Superior temporal gyrus (tissue), 1 donor: Measurements from ENCODE around the gene ARHGEF4.
A peak's percentile ranks its signal among the peaks of the same experiment; 100 is the strongest.

Experiments
- DNase-seq: peaks from one replicate; pipeline ENCODE4 v3.0.0-alpha.2; 2016; ENCODE audit errors: extremely low spot score

ARHGEF4 gene

DNA sequence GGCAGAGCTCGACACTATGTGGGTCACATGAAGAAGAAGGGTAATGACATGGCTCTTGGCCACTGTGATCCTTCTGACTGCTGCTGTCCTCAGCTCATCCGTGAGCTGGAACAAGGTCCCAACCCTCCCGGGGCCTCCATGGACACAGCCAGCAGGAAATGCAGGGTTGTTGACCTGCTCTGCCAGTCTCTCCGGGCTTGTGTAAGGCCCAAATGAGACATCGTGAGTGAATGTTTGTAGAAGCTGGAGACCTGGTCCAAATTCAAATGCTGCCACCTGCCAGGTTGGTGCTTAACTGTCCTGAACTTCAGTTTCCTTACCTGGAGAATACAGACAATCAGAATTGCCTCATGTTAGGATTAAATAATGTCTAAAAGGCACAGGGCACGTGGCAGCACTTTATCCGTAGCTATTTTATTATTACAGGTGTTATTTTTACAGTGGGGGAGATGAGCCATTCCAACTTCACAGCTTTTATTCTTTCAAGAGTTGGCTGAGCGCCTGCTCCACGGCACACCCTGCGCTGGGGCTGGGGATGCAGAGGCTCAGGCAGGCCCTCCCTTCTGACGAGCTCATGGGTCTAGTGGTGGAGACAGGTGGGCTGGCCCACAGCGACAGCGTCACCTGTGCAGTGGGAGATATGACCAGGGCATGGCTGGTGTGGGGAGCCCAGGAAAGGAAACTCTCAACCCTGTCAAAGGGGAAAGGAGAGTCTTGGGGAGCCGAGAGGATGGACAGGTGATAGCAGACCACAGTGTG, 15.1 kb downstream of the ARHGEF4 start:
- no peak for DNase-seq

DNA sequence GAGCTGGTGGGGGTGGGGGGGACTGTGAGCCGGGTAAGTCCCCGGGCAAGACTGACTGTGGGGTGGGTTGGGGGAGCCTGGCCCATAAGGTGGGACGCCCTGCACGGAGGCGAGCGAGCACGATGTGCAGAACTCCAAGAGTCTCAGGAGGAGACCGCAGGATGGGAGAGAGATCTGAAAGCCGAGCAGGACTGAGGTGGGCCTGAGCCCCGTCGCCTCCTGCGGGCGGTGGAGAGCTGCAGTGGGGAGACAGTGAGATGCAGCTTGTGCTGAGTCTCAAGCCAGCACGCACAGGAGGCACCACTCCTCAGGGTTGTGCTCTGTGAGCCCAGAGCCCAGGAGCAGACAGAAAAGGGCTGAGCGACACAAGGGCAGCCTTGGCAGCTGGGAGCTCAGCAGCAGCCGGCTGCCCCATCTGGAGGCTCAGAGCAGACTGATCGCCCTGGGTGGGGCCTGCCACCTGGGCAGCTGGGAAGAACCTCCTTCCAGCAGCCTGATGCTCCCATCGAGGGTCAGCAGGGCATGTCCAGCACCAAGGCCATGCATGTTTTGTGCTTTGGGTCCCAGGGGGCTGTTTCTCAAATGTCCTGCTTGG, 15.9 kb downstream of the ARHGEF4 start:
- DNase-seq, result no peak

DNA sequence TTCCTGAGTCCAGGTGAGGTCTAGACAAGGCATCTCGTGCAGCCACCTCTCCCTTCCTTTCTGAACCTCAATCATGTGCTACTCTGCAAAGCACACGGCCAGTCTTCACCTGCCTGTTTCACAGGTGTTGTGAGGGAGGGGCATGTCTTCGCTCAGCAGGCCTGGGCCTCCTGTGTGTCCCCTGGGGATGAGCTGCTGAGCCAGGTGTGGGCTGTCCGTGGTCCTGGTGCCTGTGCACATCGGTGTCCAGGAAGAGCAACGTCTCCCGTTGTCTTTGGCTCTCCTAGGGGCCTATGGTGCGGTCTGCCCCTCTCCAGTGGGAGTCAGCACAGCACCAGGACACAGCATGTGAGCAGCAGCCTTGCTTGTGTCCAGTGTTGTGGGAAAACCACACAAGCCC, 16.7 kb downstream of the ARHGEF4 start:
- DNase-seq, result no peak

DNA sequence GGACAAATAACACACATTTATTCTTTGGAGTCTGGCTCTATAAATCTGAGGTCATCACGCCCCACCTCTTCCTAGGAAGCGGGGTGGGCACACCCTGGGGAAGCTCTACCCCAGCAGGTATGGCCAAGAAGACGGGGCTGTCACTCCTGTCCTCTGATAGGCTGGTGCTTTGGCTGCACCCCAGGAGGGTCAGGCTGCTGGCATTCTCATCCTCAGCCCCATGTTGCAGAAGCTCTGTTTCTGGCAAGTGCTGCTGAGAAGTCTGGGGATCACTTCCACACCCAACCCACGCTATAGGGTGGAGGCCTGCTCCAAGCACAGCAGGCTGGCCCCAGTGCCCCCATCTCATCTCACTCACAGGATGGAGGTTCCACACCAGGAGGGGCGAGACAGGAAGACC, 17.6 kb downstream of the ARHGEF4 start:
- DNase-seq, result no peak

DNA sequence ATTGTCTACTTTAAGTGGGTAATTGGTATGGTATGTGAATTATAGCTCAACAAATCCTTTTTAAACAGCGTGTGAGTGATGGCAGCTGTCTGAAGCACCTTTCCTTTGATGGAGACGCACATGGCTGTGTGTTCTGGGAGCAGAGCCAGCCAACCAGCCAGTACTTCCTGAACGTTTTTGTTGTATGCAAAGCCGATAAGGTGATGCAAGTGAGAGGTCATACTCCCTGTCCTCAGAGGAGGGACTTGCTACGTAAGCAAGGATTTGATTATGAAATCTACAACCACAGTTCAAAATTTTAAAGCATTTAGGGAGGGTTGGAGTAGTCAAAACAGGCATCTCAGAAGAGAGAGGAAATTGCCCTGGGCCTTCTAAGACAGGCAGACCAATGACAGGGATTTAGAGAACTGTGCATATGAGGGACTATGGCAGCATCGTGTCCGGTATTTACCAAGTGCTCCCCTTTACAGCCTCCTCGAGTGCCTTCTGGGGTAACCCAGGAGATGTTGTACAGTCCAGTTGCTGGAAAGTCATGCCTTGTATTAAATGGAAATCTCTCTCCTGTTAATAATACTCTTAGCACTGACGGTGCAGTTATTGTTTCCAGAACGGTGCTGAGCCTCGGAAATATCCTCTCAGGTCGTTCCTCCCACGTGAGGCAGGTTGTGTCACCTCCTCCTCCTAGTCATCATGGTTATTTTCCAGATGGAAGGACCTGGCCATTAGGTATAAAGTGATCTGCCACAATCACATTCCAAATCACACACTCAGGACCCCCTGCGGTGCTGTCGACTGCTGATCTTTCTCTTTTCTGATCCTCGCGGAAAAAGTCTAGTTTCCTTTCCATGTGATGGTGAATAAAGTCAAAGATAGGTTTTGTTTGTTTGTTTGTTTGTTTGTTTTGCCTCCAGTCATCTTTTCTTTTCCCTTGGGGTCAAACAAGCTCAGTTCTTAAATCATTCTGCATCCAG, 28.4 kb downstream of the ARHGEF4 start:
- DNase-seq, result no peak

DNA sequence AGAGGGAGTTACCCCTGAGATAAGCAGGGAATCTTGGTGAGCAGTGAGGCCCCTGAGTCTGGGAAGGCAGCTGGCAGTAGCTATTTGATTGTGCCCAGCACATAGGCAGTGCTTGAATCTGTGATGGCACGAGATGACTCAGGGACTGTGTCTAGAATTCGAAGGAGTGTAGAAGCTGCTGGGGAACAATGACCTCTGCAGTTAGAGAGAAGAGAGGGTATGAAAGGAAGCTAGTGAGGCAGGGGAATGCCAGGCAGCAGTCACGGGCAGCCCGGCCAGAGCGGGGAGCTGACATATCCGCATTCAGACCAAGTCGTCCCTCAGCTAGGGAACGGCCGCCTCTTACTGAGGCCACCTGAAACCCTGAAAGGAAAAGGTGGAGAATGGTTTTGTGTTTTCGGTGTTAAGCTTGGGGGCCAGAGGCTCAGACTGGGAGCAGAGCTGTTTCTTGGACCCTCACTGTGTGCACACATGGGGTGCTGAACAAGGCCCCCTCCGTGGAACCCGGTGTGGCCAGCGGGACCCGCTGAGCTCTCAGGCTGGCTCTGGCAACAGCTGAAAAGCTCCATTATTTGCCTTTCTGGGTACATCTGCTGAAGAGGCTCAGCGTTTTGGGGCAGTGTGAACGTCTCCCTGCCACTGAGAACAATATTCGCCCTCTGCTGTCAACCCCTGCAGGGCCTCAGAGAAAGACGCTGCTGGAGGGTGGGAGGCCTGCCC, 32.9 kb downstream of the ARHGEF4 start:
- DNase-seq, result peak; percentile 79

DNA sequence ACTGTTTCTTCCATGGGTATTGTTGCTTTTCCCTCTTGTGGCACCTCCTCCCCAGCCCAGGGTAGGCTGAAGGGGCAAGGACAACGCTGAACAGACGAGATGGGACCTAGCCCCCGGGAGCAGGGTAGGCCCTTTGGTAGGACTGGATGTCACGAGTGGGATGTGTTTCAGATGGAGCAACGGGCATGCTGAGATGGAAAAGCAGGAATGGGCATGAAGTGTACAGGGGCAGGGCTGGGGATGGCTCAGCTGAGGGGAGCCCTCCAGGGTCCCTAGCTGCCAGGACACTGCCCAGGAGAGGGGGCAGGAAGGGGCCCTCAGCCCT, 33.4 kb downstream of the ARHGEF4 start:
- no peak for DNase-seq

DNA sequence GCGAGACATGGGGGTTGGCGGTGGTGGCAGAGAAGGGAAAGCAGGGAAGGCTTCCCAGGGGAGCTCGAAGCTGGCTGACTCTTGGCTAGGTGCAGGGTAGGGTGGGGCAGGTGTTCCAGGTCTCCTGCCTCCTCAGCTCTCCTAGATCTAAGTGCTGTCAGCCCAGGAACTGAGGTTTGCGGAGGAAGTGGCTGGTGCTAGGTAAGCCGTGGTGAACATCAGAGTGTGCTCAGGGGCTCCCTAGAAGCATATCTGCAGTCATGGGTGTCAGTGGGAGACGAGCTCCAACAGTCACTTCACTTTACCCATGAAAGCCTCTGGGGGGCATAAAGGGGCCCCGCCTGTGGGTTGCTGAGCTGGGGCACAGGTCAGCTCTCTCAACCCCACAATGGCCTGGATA, 34.1 kb downstream of the ARHGEF4 start:
- DNase-seq, result no peak

DNA sequence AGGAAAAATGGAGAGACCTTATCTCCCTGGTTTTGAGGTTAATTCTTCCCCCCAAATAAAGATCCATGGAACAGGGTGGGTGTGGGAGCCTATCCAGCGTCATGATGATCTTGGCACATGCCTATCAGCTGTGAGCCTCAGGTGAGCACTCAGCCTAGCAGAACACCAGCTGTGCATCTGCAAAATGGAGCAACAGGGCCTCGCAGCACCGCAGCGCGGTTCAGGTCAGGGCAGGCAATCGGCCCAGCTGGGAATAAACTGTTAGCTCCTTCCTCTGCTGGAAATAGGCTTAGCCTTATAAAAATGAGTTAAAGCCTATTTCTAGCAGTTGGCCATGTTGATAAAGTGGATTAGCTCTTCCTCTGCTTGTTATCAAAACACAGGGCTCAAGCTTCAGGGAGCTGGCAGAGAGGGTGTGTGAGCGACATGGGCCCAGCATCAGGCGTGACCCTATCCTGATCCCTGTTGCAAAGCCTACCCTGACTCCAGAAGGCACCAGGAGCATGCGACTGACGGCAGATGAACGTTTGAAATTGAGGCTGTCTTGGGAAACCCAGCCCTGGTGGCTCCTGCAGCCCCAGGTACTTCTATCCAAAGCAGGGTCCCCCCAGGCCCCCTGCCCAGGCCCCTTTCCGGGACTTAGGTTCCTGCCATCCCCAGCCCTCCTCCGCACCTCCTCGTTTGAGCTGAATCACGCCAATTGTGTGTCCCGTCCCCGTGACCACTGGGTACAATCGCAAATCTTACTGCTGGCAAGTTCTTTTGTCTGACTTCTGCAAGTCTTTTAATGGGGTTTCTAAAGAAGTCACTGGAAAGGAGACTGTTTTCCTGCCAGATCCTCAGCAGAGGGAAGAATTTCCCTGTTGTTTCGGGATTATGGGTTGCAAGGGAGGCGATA, 35.4 kb downstream of the ARHGEF4 start:
- DNase-seq, result no peak

DNA sequence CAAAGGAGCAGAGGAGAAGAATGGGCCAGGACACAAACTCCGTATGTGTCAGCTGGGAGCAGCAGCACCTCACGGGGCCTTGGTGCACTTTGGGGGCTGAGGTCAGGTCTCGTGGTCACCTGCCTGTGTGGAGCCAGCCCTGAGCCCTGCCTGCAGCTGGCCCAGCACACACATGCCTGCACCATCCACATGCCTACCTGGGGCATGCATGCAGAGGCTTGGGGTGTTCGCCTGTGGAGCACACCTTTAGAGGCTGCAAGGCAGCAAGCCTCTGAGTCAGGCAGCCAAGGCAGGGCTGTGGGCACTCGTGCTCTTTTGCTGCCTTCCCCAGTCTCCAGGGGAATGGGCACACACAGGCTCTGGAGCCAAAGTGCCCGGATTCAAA, 36.0 kb downstream of the ARHGEF4 start:
- no peak for DNase-seq

DNA sequence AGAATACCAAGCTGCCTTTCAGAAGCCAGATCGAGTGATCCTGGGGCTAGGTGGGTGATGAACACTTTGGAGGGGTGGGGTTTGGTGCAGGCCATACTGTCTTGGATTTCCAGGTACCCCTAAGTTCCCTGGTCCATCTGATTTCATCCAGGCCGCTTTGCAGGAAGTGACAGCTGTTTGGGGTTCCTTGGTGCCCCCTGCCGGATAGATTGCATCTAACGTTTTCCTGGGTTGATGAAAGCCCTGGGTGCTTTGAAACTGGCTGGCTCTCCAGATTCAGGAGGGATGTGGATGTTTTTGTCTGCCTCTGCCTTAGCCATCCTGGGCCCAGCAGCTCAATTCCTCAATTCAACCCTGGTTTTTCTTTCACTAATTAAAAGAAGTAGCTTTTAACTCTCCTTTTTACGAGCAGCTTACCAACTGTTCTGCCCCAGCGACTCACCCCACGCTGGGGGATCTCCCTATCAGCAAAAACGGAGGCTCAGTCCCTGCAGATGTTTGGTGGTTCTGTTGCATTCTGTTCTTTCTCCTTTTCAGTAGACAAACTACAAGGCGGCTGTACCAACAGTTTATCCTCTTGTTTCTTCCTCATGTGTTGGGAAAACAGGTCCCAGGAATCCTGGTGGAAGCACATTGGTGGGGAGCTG, 37.1 kb downstream of the ARHGEF4 start:
- peak; percentile 91 for DNase-seq

DNA sequence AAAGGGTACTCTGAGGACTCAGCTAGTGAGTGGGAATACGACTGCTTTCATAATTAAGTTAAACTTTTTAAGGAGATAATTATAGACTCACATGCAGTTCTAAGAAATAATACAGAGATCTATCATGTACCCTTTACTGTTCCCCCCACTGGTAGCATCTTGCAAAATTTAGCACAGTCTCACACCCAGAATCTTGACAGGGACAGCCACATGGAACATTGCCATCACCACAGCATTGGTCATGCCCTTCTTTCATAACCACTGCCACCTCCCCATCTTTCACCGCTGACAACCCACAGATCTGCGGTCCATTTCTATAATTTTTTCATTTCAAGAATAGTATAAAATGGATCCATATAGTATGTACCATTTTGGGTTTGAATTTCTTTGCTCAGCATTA, 37.8 kb downstream of the ARHGEF4 start:
- DNase-seq, result no peak

DNA sequence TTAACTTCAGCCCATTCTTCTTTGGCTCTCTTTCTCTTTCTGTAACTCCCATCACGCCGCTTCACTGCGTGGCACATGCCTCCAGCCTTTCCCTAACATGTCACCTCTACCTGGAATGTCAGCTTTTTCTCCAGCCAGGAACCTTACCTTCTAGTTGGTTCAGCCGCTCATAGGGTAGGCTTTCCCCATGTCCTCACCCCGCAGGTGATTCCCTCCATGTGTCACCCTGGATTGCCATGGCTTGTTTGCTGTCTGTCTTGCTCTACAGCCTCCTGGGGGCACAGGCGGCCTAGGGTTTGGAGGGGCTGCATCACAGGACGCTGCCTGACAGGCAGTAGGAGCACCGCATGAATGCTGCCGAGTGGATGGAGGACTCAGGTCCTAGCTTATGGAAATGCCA, 39.2 kb downstream of the ARHGEF4 start:
- DNase-seq, result no peak

DNA sequence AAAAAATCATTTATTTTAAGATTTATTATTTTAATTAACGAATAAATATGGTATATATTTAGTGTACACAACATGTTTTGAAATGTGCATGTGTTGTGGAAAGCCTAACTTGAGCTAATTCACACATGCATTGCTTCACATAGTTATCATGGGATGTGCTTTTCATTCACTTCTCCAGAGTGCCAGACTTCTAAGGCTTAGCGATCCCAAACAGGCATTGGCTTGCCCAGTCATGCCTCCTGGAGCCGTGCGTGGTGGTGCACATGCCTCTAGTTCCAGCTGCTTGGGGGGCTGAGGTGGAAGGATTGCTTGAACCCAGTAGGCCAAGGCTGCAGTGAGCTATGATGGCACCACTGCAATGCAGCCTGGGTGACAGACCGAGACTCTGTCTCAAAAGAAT, 40.5 kb downstream of the ARHGEF4 start:
- no peak for DNase-seq

DNA sequence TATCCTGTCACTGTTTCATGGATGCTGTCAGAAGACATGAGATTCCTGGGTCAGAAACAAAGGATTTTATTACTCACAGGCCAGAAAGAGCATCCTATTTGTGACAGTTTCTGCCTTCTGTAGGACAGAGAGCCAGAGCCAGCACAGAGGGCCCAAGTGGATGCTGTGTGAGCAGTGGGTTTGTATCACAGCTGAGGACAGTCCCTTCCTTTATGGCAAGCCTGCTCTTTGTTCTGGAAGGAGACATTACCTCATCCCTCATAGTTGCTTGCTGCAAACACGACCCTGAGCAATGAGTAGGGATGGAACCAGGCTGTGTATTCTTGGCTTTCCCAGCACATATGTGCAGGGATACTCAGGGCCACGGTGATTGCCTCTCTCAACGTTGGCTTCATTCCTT, 41.6 kb downstream of the ARHGEF4 start:
- DNase-seq, result peak; percentile 66

DNA sequence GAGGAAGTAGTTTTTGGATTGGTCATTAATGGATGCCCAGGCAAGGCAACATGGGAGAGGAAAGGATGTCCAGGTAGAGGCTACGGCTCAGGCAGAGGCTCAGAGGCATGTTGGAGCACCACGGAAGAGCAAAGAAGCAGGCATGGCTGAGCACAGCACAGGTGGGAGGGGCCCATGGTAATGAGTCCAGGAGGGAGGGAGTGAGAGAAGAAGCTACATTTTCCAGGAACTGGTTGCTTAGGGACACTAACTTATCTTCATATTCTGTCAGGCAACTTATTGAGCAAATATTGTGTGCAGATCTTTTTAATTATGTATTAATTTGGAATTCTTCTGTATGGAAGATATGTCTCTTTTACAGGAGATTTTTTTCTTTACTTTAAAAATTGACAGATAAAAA, 42.2 kb downstream of the ARHGEF4 start:
- no peak for DNase-seq

DNA sequence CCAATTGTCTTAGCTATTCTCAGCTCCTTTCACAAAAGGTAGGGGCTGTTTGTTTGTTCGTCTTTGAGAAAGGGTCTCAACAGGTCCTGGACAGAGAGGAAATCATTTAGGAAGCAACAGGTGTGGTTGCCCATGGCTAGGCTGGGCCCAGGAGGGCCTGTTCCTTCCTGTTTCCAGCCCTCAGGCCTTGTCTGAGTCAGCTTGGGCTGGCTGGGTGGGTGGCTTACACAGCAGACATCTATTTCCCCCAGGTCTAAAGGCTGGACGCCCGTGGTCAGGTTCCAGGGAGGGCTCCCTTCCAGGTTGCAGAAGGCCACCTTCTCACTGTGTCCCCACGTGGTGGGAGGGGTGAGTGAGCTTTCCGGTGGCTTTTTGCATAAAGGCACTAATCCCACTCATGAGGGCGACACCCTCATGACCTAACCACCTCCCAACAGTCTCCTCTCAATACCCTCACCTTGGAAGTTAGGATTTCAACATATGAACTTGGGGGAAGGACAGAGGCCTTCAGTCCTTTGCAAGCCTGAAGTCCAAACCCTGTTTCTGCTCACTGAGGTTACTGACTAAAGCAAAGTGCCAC, 45.5 kb downstream of the ARHGEF4 start:
- no peak for DNase-seq

DNA sequence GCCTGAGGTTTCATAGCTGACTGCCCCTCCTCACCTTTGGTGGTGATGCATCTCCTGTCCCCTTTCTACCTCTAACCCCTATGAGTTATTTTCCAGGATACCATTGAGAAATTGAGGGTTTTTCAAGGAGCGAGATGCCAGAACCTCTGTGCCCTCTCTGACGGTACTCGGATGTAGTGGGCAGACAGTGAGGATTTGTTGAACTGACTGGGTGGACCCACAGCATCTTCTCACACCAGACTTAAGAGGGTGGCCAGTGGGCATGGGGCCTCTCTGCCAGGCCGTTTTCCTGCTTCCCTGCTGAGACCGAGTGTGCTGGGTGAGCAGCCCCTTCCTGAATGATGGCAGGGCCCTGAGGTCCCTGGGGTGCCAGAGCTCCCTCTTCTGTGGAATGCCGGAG, 46.3 kb downstream of the ARHGEF4 start:
- no peak for DNase-seq

DNA sequence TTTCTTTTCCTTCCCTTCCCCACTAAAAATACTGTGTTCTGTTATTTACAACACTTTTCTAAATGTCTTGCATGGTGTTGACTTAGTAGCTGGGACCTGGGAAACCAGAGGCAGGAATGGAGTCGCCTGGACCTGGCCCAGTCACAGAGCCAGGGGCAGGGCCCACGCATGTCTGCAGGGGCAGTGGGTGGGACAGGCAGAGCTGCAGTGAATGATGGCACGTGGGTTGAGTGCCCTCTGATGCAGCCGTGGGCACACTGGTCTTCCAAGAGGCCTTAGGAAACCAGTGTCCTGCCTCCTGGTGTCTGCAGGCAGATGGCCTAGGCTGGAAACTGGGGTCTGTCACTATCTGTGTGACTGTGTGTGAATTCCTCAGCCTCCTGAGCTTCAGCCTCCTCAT, 46.8 kb downstream of the ARHGEF4 start:
- DNase-seq, result no peak

DNA sequence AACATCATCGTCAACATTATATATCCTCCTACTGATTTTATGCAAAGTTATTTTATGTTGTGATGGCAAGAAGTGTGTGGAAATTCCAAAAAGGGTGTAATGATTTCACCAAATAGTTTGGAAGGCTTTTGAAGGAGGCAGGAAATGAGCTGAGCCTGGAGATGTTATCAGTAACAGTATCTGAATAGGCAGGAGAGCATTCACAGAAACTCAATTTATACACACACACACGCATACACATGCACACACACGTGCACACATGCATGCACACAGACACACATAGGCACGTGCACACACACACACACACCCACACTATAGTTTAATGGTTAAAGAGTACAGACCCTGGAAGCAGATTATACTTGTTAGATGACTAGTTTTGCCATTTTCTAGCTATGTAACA, 47.3 kb downstream of the ARHGEF4 start:
- DNase-seq, result no peak
